Putamen (tissue), 1 donor: ENCODE data around the gene NDUFA7.
"Not testable (repeated sequence)": the region's sequence is repeated elsewhere in the genome, so short reads cannot be mapped to it uniquely, and the experiment has no call there.

Experiments
- DNase-seq: peaks from one replicate; pipeline ENCODE4 v3.0.0-alpha.2; 2016; ENCODE audit warnings: low spot score

The NDUFA7 gene

DNA sequence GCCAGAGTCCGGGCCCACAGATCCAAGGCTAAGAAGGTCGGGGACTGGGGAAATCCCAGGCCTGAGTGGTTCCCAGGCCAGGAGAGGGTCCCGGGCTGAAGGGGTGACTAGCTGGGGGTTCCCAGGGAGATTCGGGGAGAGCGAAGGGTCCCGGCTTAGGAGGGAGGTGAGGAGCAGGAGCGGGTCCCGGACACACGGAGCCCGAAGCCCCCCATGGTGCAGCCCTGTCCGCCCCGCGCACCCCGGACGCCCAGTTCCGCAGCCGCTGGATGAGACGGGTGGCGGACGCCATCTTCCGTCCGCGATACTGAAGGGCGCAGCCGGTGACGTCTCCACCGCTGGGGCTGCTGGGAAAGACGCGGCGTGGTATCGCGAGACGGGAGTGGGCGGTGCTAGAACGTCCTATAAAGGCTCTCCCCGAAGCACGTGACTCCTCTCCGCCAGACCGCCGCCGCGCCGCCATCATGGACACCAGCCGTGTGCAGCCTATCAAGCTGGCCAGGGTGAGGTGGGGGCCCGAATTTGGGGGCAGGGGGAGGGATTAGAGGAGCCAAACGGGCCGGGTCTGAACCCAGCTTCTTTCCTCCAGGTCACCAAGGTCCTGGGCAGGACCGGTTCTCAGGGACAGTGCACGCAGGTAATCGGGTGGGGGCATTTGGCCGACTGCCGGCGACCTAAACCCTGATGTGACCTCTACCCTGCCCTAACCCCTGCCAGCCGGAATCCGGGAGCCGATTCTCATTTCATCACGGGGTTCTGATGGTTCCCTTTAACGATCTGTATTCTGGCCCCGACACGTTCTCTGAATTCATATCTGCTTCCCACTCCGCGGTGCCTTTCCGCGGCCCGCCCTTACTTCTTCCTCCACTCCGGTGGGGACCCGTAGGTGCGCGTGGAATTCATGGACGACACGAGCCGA lies at the start of gene NDUFA7, which contains the start of gene RPS28:
TSS of gene NDUFA7 (minus strand) at position 309 of the 919 bp plus-strand sequence. CDS start at position 292, 17 bp downstream.
TSS of gene RPS28 (plus strand) at position 430 of the 919 bp plus-strand sequence. CDS start at position 465, 35 bp downstream.
- DNase-seq = peak; percentile 96

DNA sequence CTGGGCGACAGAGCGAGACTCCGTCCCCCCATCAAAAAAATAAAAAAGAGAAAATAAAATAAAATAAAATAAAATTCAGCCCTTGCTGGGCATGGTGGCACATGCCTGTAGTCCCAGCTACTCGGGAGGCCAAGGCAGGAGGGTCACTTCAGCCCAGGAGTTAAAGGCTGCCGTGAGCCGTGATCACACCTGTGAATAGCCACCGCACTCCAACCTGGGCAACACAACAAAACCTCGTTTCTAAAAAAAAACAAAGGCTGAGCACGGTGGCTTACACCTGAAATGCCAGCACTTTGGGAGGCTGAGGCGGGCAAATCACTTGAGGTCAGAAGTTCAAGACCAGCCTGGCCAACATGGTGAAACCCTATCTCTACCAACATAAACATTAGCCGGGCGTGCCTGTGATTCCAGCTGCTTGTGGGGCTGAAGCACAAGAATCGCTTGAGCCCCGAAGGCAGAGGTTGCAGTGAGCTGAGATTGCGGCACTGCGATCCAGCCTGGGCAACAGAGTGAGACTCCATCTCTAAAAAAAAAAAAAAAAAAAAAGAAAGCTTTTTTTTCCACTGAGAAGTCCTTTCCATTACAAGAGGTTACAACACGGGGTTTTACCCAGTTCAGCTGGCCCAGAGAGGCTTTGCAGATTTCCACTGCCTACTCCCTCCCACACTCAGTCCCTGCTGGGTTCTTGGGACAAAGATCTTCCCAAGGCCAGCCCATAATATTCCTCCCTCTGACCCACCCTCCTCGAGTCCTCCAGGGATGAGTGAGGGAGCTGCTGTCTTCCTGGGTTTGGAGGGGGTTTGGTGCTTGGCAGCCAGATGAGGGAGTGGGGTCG lies 49.2 kb upstream of the NDUFA7 start:
- DNase-seq = no peak

DNA sequence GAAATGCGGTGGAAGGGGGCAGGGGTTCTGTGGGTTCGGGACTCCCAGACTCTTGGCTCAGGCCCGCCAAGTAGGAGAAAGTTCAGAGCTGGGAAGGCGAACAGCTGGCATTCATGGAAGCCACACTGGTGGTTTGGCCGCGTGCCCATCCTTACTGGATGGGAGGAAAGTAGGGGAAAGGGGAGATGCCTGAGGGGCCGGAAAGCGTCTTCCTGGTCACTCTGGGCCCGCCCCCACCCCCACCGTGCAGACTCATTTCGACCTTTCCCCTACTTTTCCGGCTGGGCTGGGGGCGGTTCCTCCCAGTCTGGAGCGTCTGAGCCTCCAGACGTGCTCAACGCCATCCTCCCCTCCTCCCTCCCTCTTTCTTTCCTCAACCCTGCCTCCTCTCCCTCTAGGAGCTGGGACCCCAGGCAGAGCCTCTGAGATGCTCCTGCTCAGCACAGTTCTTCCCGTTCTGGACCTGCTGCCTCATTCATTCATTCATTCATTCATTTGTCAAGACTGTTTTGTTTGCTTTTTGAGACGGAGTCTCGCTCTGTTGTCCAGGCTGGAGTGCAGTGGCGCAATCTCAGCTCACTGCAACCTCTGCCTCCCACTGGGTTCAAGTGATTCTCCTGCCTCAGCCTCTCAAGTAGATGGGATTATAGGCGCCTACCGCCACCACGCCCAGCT lies 46.3 kb upstream of the NDUFA7 start:
- DNase-seq = peak; percentile 77

DNA sequence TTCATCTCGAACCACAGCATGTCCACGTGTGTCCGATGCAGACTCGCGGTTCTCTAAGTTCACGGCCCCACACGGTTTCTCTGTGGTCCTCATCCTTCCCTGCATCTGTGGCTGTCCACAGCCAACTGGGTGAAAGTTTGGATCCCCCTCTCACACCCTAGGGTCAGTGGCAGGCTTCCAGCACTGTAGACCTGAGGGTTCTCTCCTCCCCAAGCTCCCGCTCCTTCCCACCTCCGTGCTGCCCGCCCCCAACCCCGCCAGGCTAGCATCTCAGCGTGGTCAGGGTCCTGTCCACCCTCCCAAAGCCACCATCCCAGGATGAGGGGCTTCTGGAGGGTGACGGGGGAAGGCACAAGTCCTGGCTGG lies 45.8 kb upstream of the NDUFA7 start:
- no peak for DNase-seq

DNA sequence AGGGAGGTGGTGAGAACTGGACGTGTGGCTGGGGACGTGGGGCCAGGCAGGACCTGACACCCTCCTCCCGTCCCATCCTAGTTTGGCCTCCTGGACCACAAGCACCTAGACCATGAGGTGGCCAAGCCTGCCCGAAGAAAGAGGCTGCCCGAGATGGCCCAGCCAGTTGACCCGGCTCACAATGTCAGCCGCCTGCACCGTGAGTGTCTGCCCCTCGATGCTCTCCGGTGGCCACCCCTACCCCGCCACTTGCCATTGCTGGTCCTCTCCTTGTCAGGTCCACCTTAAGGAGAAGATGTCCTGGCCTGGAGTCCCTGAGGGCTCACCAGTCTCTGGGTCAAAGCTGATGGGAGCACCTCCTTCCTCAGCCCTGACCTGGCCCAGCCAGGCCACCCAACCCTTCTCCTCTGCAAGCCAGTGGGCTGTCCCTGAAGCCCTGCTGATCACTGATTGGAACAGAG lies 45.0 kb upstream of the NDUFA7 start:
- no peak for DNase-seq

DNA sequence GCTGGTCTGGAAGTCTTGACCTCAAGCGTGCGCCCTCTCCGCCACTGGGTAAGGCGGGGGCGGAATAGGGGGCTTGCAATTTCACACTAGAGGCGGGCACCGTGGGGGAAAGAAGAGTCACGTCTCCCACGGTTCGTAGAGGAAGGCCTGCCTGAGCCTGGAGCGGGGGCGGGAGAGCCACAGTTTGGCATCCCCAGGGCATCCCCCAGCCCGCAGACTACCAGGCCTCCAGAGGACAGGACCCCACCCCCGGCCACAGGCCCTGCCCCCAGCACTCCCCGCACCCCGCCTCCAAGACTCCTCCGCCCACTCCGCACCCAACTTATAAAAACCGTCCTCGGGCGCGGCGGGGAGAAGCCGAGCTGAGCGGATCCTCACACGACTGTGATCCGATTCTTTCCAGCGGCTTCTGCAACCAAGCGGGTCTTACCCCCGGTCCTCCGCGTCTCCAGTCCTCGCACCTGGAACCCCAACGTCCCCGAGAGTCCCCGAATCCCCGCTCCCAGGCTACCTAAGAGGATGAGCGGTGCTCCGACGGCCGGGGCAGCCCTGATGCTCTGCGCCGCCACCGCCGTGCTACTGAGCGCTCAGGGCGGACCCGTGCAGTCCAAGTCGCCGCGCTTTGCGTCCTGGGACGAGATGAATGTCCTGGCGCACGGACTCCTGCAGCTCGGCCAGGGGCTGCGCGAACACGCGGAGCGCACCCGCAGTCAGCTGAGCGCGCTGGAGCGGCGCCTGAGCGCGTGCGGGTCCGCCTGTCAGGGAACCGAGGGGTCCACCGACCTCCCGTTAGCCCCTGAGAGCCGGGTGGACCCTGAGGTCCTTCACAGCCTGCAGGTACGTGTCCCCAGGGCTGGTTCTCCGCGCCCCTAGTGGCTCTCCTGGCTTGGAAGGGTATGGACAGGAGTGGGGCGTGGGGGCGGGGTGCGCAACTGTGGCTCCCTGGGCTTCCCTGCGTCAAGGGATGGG lies 42.9 kb upstream of the NDUFA7 start, which contains the start of gene ANGPTL4:
TSS of gene ANGPTL4 (plus strand) at position 353 of the 969 bp plus-strand sequence. CDS start at position 520, 167 bp downstream.
- DNase-seq = no peak

DNA sequence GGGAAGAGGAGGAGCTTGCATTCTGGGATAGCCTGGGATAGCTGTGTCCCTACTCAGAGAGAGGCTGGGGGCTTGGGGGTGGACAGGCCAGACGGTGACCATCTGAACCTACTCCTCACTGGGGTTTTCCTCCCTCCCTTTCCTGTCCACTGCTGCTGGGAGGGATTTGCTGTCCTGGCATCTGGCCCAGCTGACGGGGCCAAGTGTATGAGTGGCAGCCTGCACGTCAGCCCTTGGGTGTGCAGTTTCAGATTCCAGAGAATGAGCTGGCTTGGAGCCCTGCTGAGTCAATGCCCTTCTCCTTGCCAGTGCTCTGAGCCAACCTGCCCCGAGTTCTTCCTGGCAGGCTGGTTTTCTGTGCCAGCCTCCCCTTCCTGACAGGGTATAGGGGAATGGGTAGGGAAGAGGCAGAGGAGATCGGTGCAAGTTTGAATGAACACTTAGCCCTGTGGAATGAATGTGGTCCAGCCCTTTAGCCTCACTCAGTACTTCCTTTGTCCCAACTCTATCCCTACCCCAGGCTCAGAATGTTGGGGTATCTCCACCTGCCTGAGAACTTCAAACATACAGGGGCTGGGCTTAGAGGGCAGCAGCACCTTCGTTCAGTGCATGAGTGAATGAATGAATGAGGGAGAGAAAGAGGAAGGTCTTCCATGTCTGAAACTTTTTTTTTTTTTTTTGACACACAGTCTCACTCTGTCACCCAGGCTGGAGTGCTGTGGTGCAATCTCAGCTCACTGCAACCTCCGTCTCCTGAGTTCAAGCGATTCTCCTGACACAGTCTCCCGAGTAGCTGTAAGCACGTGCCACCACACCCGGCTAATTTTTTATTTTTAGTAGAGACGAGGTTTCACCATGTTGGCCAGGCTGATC lies 41.0 kb upstream of the NDUFA7 start:
- DNase-seq = peak; percentile 80

DNA sequence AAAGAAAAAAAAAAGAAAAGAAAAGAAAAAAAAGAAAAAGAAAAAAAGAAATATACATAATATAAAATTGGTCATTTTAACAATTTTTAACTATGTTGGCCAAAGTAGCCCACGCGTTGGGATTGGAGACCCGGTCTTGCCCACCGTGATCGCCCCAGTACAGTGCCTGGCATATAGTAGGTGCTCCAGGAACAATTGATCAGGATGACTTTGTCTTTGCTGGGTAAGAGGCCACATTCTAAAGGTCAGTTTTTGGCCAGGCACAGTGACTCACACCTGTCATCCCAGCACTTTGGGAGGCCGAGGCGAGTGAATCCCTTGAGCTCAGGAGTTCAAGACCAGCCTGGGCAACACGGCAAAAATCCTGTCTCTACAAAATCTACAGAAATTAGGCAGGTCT lies 39.0 kb upstream of the NDUFA7 start:
- DNase-seq = no peak

DNA sequence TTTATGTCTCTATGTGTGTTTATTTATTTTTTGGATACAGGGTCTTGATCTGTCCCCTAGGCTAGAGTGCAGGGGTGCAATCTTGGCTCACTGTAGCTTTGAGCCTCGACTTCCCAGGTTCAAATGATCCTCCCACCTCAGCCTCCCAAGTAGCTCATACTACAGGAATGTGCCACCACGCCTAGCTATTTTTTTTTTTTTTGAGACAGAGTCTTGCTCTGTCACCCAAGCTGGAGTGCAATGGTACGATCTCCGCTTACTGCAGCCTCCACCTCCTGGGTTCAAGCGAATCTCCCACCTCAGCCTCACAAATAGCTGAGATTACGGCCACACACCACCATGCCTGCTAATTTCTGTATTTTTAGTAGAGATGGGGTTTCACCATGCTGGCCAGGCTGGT lies 37.8 kb upstream of the NDUFA7 start:
- no peak for DNase-seq

DNA sequence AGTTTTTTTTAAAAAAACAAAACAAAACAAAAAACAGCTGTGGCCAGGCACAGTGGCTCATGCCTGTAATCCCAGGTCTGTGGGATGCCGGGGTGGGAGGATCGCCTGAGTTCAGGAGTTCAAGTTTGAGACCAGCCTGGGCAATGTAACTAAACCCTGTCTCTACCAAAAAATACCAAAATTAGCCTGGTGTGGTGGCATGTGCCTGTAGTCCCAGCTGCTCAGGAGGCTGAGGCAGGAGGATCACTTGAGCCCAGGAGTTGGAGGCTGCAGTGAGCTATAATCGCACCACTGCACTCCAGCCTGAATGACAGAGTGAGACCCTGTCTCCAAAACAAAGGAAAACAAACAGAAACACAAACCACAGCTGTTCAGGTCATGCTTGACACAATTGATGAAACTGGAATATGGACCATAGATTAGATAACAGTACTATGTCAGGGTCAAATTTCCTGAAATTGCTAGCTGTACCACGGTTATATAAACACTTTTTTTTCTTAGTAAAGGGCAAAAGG lies 35.9 kb upstream of the NDUFA7 start:
- no peak for DNase-seq

DNA sequence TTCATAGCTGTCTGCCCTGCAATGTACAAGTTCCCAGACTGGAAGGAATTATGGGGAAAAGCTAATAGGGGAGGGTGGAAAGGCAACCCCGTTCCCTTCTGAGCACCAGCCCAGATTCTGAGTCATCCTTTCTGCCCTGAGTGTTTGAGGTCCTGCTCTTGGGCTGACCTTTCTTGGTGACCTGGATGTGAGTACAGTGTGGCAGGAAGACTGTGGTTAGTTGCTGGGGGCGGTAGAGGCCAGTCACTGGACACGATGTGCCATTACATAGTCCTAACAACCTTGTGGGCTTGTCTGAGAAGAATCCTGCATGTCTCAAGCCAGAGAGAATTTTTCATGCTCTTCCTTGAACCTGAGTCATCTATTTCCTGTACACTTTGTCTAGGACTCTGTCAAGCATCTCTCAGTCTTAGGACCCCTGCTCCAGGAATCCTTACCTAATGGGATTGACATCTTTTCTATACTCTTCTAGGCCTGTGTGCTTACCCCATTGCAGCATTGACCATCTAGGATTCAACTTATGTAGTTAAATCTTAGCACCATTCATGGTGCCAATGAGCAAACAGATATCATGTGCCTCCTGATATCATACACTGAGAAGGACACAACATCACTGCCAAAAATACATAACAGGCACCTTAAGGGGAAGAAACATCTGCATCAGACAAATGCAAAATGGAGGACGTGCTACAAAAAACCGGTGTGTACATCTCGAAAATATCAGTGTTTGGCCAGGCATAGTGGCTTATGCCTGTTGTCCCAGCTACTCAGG lies 34.6 kb upstream of the NDUFA7 start:
- DNase-seq = no peak

DNA sequence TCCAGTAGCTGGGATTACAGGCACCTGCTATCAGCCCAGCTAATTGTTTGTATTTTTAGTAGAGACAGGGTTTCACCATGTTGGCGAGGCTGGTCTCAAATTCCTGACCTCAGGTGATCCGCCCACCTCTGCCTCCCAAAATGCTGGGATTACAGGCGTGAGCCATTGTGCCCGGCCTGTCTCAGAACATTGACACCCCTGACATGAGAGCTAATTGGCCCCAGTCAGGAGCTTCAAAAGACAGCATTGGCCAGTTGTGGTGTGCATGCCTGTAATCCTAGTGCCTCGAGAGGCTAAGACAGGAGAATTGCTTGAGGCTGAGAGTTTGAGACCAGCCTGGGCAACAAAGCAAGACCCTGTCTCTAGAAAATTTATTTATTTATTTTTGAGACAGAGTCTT lies 31.7 kb upstream of the NDUFA7 start:
- DNase-seq = not testable (repeated sequence)

DNA sequence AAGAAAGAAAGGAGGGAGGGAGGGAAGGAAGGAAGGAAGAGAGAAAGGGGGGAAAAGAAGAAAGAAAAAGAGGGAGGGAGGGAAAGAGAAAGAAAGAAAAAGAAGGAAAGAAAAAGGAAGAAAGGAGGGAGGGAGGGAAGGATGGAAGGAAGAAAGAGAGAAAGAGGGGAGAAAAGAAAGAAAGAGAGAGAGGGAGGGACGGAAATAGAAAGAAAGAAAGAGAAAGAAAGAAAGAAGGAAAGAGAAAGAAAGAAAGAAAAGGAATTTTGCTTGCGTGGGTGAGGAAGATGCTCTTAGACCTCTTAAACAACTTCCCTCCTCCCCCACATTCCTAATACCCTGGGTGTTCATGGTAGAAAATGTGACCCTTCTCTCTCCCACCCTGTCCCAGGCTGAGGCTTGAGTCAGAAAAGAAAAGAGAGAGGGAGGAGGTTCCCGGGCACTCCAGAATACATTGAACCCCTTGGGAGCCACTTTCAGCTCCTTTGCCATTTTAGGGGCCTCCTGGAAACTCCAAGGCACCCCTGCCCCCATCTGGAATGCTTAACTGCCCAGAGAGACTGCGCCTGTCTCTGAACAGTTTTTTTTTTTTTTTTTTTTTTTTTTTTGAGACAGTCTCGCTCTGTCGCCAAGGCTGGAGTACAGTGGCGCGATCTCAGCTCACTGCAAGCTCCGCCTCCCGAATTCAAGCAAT lies 31.1 kb upstream of the NDUFA7 start:
- DNase-seq = no peak

DNA sequence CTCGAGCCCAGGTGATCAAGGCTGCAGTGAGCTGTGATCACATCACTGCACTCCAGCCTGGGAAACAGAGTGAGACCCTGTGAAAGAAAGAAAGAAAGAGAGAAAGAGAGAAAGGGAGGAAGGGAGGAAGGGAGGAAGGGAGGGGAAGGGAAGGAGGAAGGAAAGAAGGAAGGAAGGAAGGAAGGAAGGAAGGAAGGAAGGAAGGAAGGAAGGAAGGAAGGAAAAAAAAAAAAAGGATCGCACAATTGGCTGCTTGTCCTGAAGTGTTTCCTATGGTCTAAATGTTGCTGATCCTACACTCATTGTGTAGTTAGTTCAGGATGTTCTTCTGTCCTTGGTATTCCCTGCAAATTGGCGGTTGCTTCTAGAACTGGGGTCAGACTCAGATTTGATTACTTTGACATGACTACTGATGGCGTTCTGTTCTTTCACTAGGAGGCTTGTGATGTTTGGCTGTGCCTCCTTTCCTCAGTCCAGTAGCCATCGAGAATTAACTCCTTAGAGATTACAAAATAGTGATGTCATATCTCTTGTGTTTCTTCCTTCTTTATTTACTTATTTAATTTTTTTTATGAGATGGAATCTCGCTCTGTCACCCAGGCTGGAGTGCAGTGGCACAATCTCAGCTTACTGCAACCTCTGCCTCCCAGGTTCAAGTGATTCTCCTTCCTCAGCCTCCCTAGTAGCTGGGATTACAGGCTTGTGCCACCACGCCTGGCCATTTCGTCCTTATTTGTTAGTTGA lies 28.6 kb upstream of the NDUFA7 start:
- not testable (repeated sequence) for DNase-seq

DNA sequence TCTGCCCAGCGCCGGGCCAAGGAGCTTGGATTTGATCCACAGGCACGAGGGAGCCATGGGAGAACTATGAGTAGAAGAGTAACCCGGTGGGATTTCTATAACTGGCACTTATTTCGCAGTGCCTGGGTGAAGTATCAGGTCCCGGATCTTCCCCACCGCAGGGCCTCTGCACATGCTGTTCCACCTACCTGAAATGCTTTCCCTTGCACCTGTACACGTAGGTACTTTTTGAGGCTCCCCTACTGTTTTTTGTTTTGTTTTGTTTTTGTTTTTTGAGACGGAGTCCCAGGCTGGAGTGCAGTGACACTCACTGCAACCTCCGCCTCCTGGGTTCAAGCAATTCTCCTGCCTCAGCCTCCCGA lies 22.3 kb upstream of the NDUFA7 start:
- DNase-seq = no peak

DNA sequence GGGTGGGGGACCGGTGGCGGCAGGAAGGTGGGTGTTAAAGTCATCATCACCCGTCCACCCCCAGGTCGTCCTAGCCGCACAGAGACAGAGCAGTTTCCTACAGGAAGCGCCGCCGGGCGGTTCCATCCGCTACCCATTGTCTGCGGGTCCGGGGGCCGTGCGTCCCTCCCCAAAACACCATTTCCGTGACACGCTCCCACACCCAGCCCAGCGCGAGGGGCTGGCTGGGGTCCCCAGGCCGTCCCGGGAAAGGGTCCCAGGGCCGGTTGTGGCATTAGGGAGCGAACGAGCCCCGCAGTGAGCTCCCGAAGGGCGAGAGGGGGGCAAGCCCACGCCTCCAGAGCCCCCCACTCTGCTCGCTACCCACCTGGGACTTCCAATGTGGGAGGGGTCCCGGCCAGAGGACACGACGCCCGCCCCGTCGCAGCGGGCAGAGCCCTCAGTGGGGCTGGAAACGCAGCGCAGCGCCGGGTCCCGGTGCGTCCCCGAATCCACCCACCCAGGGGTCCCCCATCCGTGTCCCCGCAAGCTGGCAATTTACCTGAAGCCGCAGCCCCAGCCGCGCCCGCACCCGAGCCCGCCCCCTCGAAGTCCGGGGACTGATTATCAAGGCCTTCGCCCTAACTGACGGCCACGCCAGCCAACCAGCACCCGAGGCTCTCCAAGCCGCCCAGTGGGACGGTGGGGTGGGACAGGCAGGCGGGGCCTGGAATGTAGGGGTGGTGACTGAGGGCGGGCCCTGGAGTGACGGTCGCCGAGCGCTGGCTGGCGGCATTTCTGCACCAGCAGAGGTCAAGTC lies 21.7 kb upstream of the NDUFA7 start, which contains the start of gene KANK3:
TSS of gene KANK3 (minus strand) at position 579 of the 799 bp plus-strand sequence. CDS start 5,434 bp downstream, outside the sequence.
- peak; percentile 87 for DNase-seq

DNA sequence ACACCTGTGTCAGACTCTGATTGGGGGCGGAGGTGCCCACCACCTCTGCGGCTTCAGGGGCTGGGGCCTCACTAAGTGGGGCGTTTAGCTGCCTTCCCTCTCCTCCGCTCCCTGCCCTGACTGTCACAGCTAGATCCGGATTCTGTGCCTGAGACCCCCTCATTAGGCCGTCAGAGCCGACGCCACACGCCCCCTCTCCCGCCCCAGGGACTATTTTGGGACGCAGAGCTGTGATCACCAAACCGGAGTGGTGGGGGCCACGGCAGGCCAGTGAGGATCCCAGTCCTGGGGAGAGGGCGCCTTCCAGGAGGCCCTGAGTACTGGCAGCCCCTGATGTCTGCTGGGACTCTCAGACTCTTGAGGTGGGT lies 21.1 kb upstream of the NDUFA7 start:
- DNase-seq = no peak
